HAP-1 (cell line): ENCODE data around the gene CDK11B.
A peak's percentile ranks its signal among the peaks of the same experiment; 100 is the strongest.
"Not testable (repeated sequence)": the region's sequence is repeated elsewhere in the genome, so short reads cannot be mapped to it uniquely, and the experiment has no call there.

ENCODE experiments used
- DNase-seq, 2 experiments: peaks; one replicate each; pipeline ENCODE4 v3.0.0-alpha.2; 2016 to 2020; ENCODE audit warnings: low spot score in 2 of 2
- H3K27me3 ChIP-seq: fragments of 250-450 bp; sonication (Bioruptor Pico); 2 replicates; pipeline ENCODE4 v1.5.1; 2020; ENCODE audit warnings: low read depth, mild to moderate bottlenecking, moderate library complexity
- H3K36me3 ChIP-seq: fragments of 250-450 bp; sonication (Bioruptor Pico); replicated peaks from 2 replicates; pipeline ENCODE4 v1.5.1; 2020; ENCODE audit warnings: mild to moderate bottlenecking
- H3K4me1 ChIP-seq: fragments of 250-450 bp; sonication (Bioruptor Pico); 2 replicates; pipeline ENCODE4 v1.5.1; 2020; ENCODE audit warnings: mild to moderate bottlenecking
- H3K4me3 ChIP-seq: fragments of 250-450 bp; sonication (Bioruptor Pico); 2 replicates; pipeline ENCODE4 v1.5.1; 2020; ENCODE audit warnings: mild to moderate bottlenecking, moderate library complexity
- H3K9me3 ChIP-seq: fragments of 250-450 bp; sonication (Bioruptor Pico); 2 replicates; pipeline ENCODE4 v1.5.1; 2020; ENCODE audit warnings: mild to moderate bottlenecking, moderate library complexity
- in situ Hi-C: fragments of 300-500 bp; cut with MboI; formaldehyde crosslinking; loops from 3 replicates; pipeline ENCODE4 v1.14.3; 2020; ENCODE audit warnings: low sequenced_read_pairs, inconsistent platforms, mixed read lengths

The CDK11B gene

GRCh38 chr1:1658583-1659549, at the start of gene CDK11B:
Gene CDK11B, minus strand, starts transcription at chr1:1659004. Its CDS starts 1,519 bp downstream, at chr1:1657485.
- Histone ChIP-seq H3K4me3 (peak within 1 kb of the TSS; percentile 65), H3K36me3 (peaks cover 28% of the 10 kb centered on the region)
- peak; percentile 69 to 93 for DNase-seq
- H3K27me3 ChIP-seq, in situ Hi-C loops, H3K9me3 ChIP-seq, H3K4me1 ChIP-seq: not testable (repeated sequence)

- H3K27me3 ChIP-seq, in situ Hi-C loops, H3K9me3 ChIP-seq, DNase-seq, H3K4me3 ChIP-seq, H3K36me3 ChIP-seq, H3K4me1 ChIP-seq: not testable (repeated sequence)
Measured at GRCh38 chr1:1707897-1708296, 49.1 kb upstream of the CDK11B start.

- H3K27me3 ChIP-seq, H3K4me1 ChIP-seq, H3K9me3 ChIP-seq, in situ Hi-C loops, H3K4me3 ChIP-seq, H3K36me3 ChIP-seq: not testable (repeated sequence)
- peak in 1 of 2 experiments; percentile 1 for DNase-seq
Measured at GRCh38 chr1:1707241-1707640, 48.4 kb upstream of the CDK11B start.

GRCh38 chr1:1705623-1706022, 46.8 kb upstream of the CDK11B start:
- H3K27me3 ChIP-seq, H3K36me3 ChIP-seq, H3K4me1 ChIP-seq, H3K9me3 ChIP-seq, in situ Hi-C loops, DNase-seq, H3K4me3 ChIP-seq: not testable (repeated sequence)

GRCh38 chr1:1704284-1704957, 45.6 kb upstream of the CDK11B start:
- H3K9me3 ChIP-seq, DNase-seq, H3K4me1 ChIP-seq, H3K4me3 ChIP-seq, in situ Hi-C loops, H3K27me3 ChIP-seq, H3K36me3 ChIP-seq: not testable (repeated sequence)

- in situ Hi-C loops: no loop called here
- DNase-seq: no peak
- H3K27me3 ChIP-seq: no peaks in the 10 kb centered on the region
- H3K4me1 ChIP-seq: no peaks in the 10 kb centered on the region
- H3K36me3 ChIP-seq: no peaks in the 10 kb centered on the region; the same call in 1 of the 2 replicates
- no peaks in the 10 kb centered on the region for H3K9me3 ChIP-seq
- H3K4me3 ChIP-seq: no peak overlapping the region
Measured at GRCh38 chr1:1703796-1704195, 45.0 kb upstream of the CDK11B start.

GRCh38 chr1:1702506-1702905, 43.7 kb upstream of the CDK11B start:
- H3K9me3 ChIP-seq, in situ Hi-C loops, DNase-seq, H3K27me3 ChIP-seq, H3K4me1 ChIP-seq, H3K4me3 ChIP-seq, H3K36me3 ChIP-seq: not testable (repeated sequence)

- H3K4me3 ChIP-seq, DNase-seq, H3K27me3 ChIP-seq, H3K9me3 ChIP-seq, H3K4me1 ChIP-seq, in situ Hi-C loops, H3K36me3 ChIP-seq: not testable (repeated sequence)
Measured at GRCh38 chr1:1700557-1700956, 41.8 kb upstream of the CDK11B start.

- H3K4me1 ChIP-seq, H3K36me3 ChIP-seq, H3K9me3 ChIP-seq, DNase-seq, in situ Hi-C loops, H3K4me3 ChIP-seq, H3K27me3 ChIP-seq: not testable (repeated sequence)
Measured at GRCh38 chr1:1700067-1700466, 41.3 kb upstream of the CDK11B start.

GRCh38 chr1:1699061-1699460, 40.3 kb upstream of the CDK11B start:
- in situ Hi-C loops, DNase-seq, H3K4me3 ChIP-seq: not testable (repeated sequence)

GRCh38 chr1:1697358-1698183, 38.8 kb upstream of the CDK11B start:
- DNase-seq, in situ Hi-C loops, H3K4me1 ChIP-seq, H3K27me3 ChIP-seq, H3K36me3 ChIP-seq, H3K9me3 ChIP-seq, H3K4me3 ChIP-seq: not testable (repeated sequence)

More at GRCh38 chr1:1699061-1699460, 40.3 kb upstream of the CDK11B start:
- H3K4me1 ChIP-seq, H3K27me3 ChIP-seq, H3K36me3 ChIP-seq, H3K9me3 ChIP-seq: not testable (repeated sequence)

GRCh38 chr1:1696431-1697357, 37.9 kb upstream of the CDK11B start:
- H3K4me1 ChIP-seq, H3K9me3 ChIP-seq, DNase-seq, in situ Hi-C loops, H3K36me3 ChIP-seq, H3K27me3 ChIP-seq, H3K4me3 ChIP-seq: not testable (repeated sequence)
